NT2/D1 (cell line): ENCODE results near the gene HDAC8.

Source experiments
- SUZ12 ChIP-seq: IDR thresholded peaks from 2 replicates; pipeline ENCODE4 v1.6.1; 2011; ENCODE audit not compliant: insufficient read length, insufficient read depth; ENCODE audit errors: extremely low read depth
- YY1 ChIP-seq: IDR thresholded peaks from 2 replicates; pipeline ENCODE4 v1.6.1; 2011; ENCODE audit not compliant: insufficient read length, insufficient read depth
- ZNF274 ChIP-seq: IDR thresholded peaks from 2 replicates; pipeline ENCODE4 v1.6.1; 2011; ENCODE audit warnings: mild to moderate bottlenecking, low read depth, low read length

DNA sequence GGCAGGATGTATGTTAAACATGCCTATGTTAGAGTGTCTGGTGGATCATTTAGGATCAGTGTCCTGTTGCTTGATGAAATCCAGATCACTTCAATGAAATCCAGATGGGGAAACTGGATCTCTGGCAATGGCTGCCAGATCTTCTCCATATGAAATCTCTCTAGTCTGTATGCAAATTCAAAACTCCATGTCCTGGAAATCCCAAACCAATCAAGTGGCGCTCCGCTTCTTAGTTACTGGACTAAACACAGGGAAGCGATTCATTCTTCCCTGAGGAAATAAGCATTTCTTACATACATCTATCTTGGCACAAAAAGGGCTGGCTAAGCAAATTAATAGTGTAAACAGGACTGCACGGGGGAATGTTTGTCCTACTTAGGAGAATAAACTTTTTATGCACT, 94.9 kb downstream of the HDAC8 start:
- TF ChIP-seq YY1 (no peak), SUZ12 (no peak), ZNF274 (no peak)
